ENCODE measurements around the gene SPDYE1.

SPDYE1 gene

GRCh38 chr7:44046321-44047061 lies 48.8 kb downstream of the SPDYE1 start:
- ChIA-PET POLR2A (interaction anchor here (1.5 kb wide), 1 partner anchor 17 kb away, joined by 3 read pairs; no protein-coding TSS in a partner anchor), CTCF (no interaction called here)
- no peak for TF ChIP-seq ZNF433 (tag by site-specific recombination; IDR thresholded peaks at IDR 0.05; ENCODE audit: low read depth)
- no peak for TF ChIP-seq ZNF843 (tag by site-specific recombination; IDR thresholded peaks at IDR 0.05)
- TF ChIP-seq ZNF174 (tag by site-specific recombination; IDR thresholded peaks at IDR 0.05): no peak
- no peak for TF ChIP-seq ZIC2 (tag by site-specific recombination; IDR thresholded peaks at IDR 0.05)
- TF ChIP-seq ZNF791 (tag by site-specific recombination; IDR thresholded peaks at IDR 0.05): no peak
- TF ChIP-seq, protein P1, sequence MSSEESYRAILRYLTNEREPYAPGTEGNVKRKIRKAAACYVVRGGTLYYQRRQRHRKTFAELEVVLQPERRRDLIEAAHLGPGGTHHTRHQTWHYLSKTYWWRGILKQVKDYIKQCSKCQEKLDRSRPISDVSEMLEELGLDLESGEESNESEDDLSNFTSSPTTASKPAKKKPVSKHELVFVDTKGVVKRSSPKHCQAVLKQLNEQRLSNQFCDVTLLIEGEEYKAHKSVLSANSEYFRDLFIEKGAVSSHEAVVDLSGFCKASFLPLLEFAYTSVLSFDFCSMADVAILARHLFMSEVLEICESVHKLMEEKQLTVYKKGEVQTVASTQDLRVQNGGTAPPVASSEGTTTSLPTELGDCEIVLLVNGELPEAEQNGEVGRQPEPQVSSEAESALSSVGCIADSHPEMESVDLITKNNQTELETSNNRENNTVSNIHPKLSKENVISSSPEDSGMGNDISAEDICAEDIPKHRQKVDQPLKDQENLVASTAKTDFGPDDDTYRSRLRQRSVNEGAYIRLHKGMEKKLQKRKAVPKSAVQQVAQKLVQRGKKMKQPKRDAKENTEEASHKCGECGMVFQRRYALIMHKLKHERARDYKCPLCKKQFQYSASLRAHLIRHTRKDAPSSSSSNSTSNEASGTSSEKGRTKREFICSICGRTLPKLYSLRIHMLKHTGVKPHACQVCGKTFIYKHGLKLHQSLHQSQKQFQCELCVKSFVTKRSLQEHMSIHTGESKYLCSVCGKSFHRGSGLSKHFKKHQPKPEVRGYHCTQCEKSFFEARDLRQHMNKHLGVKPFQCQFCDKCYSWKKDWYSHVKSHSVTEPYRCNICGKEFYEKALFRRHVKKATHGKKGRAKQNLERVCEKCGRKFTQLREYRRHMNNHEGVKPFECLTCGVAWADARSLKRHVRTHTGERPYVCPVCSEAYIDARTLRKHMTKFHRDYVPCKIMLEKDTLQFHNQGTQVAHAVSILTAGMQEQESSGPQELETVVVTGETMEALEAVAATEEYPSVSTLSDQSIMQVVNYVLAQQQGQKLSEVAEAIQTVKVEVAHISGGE (tag by site-specific recombination; conservative IDR thresholded peaks at IDR 0.05; ENCODE audit: low read depth): no peak
- TF ChIP-seq ZNF280D (tag by site-specific recombination; IDR thresholded peaks at IDR 0.05): no peak
- no peak for TF ChIP-seq ZNF211 (tag by site-specific recombination; IDR thresholded peaks at IDR 0.05; ENCODE audit: low read depth)
- TF ChIP-seq ATF2 (tag by site-specific recombination; IDR thresholded peaks at IDR 0.05; ENCODE audit: low read depth): no peak
- TF ChIP-seq ZNF530 (tag by site-specific recombination; IDR thresholded peaks at IDR 0.05; ENCODE audit: low read depth): no peak
- no peak for TF ChIP-seq ZBTB21 (tag by site-specific recombination; IDR thresholded peaks at IDR 0.05)
- no peak for TF ChIP-seq PRDM2 (tag by site-specific recombination; IDR thresholded peaks at IDR 0.05; ENCODE audit: borderline replicate concordance)
- no peak for TF ChIP-seq YY2 (tag by site-specific recombination; IDR thresholded peaks at IDR 0.05)
- Histone ChIP-seq H3K4me1 (ENCODE audit: control insufficient read depth, insufficient read depth, low read length) (peaks cover 6% of the 10 kb centered on the region; the same call in 1 of the 2 replicates), H3K9me3 (ENCODE audit: control insufficient read depth, insufficient read depth, low read depth, low read length) (no peaks in the 10 kb centered on the region), H3K27ac (ENCODE audit: extremely low read depth, low read depth, low read length) (no peak overlapping the region), H3K4me3 (ENCODE audit: low read depth, low read length) (no peak overlapping the region), H3K36me3 (ENCODE audit: control insufficient read depth in 2 of 2, insufficient read depth in 1 of 2, low read length in 2 of 2) (peaks cover 11 to 40% of the 10 kb centered on the region in 2 experiments; a peak in 2 of 3 replicates)
